Stimulated activated CD4-positive, alpha-beta T cell treated with anti-CD3 and anti-CD28 coated beads, TNF-alpha, amount 100 ng/mL, for 48 hours (primary cell): ENCODE measurements around the gene ID4.

Source experiments
- DNase-seq, 3 donors: peaks; one replicate each; pipeline ENCODE4 v3.0.0-alpha.2; 2020; ENCODE audit warnings: low read depth in 3 of 3

Gene ID4

DNA sequence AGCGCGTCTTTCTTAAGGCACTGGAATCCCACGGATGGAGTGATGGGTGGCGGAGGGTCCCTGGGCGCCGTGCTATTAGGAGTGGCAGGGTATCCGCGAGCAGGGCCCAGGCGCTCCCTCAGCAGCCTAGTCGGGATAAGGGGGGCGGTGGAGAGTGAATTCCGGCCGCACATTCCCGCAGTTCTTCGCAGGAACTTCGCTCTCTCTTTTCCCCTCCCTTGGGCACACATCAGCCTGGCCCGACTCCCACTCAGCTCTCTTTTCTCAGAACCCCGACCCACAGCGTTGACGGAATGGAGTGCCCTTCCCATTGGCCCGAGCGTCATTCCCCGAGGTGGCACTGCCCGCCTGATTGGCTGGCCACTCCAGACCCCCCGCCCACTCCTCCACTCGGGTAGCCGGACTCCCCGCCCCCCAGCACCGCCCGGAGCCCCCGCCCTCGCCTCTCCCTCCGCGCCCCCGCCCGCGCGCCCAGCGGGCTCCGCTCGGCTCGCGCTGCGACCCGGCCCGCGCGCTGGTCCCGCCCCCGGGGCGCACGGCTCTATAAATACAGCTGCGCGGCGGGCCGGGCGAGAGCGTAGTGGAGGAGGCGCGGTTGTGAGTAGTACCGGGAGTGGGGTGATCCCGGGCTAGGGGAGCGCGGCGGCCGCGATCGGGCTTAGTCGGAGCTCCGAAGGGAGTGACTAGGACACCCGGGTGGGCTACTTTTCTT is at the start of gene ID4:
ID4 (plus strand) TSS at position 572 of the 712 bp plus-strand sequence. CDS start 385 bp downstream, outside the sequence.
- no peak for DNase-seq

- no peak for DNase-seq
These were observed 48.5 kb upstream of the ID4 start for GRCh38 chr6:19788686-19789085.

DNA sequence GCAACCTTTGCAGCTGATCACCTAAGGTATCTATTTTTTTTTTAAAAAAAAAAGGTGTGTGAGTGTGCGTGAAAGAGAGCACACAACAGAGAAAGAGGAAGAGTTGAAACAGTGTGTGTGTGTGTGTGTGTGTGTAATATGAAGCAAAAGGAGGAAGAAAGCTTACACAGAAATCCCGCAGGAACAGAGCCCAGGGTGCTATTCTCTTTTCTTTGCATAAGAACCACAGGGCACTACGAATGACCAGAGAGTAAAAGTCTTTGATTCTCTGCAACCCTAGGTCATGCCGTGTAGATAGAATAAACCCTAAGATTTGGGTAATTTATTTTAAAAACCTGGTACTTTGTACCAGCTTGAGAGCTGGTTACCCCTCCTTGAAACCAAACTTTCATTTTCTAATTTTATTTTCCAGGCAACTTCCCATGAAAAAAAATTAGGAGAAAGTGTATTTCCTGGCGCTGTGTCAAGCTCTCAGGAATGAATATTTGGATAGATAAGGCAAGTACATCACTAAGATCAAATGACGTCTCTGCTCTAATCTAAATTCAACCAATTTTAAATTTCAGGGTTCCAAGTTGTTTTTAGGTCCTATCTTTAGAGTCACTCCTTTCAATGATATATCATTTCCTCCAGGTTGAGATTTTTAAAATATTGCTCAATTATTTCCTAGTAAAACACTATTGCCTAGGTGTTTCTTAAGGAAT is 47.9 kb upstream of the ID4 start:
- DNase-seq, result no peak

DNA sequence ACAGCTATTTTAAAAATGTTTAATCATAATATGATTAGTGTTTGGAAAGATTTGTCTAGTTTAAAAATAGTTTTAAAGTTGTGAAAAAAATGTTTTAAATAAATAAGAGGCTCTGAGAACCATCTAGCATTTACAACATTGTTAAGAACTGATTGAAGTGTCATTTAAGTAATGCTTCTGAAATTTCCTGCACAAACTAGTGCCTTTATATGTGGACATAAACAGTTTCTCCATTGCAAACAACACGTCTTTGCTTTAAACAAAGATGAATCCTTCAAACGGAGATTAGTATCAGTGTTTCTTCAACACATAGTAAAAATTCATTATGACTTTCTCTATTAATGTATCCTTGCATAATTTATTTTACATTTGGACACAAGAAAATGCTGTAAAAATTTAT is 45.9 kb upstream of the ID4 start:
- DNase-seq, result no peak

DNA sequence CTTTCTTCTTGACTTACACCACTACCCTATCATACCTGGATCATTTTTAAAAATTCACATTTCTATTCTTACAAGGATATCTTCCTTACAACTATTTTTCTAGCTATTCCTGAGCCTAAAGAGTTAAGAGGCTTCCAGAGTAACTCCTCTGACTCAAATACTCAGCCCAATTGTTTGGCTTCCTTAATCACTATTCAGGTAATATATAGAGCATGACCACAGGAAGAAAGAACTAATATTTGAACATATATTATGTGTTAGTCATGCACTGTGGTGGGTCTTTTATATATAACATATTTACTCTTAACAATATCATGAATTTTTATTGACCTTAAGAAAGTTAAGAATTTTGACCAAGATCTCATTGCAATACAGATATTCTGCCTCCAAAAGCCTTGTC is 42.0 kb upstream of the ID4 start:
- no peak for DNase-seq

- DNase-seq, result no peak
These were observed 40.7 kb upstream of the ID4 start for GRCh38 chr6:19796452-19796851.

DNA sequence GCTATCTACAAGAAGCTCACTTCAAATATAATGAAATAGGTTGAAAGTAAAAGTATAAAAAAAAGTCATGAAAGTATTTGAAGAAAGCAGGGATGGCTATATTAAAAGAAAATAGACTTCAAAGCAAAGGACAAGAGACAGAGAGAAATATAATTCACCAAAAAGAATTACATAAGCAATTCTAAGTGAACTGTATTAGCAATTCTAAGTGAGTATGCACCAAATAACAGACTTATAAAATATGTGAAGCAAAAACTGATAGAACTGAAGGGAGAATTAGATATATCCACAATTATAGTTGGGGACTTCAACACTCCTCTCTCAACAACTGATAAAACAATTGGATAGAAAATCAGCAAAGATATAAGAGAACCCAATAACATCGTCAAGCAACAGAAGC is 38.8 kb upstream of the ID4 start:
- DNase-seq, result no peak

GRCh38 chr6:19802656-19803055 is 34.5 kb upstream of the ID4 start:
- no peak for DNase-seq

GRCh38 chr6:19803331-19804204 is 33.6 kb upstream of the ID4 start:
- DNase-seq, result no peak

DNA sequence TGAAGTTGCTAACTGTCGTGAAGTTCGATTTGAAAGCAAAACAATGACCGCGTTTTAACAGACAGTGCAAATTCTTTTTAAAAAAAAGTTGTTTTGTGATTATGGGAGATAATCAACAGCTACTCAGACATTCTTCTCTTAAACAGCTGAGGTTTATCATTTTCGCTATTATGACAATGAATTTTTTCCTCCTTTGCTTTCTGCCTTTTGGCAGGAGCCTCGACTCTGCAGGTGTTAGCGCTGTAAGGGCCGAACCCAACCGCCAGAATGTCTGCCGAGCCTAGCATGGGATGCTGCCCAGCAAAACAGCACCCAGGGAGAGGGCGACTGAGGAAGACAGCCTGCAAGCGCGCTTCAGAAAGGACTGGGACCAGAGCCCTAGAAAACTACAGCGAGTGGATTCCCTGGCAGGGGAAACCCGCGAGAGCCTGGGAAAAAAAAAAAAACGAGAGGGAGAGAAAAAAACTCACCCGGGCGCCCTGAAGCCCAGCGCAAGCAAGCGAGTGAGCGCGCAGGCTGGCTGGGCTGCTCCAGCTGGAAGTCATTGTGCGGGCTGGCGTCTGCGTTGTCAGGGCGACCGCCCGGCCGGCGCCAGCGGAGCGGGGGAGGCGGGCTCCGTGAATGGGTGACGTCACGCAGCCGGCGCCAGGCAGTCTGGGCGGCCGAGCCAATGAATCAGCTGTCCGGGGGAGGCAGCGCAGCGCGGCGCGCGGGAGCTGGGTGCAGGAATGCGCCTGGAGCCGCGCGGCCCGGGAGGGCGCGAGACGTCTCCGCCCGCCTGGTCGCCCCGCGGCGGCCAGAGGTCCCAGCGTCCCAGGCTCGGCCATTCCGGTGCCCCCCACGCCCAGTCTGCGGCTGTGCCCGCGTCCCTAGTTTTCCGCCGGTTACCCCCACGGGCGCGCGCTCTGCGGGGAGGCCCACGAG is 32.7 kb upstream of the ID4 start:
- peak; percentile 45 to 71 (median 66) for DNase-seq

GRCh38 chr6:19805129-19805481 is 32.1 kb upstream of the ID4 start:
- no peak for DNase-seq

- no peak for DNase-seq
These were observed 30.2 kb upstream of the ID4 start for GRCh38 chr6:19806971-19807396.

GRCh38 chr6:19811397-19812079 is 25.6 kb upstream of the ID4 start:
- no peak for DNase-seq

DNA sequence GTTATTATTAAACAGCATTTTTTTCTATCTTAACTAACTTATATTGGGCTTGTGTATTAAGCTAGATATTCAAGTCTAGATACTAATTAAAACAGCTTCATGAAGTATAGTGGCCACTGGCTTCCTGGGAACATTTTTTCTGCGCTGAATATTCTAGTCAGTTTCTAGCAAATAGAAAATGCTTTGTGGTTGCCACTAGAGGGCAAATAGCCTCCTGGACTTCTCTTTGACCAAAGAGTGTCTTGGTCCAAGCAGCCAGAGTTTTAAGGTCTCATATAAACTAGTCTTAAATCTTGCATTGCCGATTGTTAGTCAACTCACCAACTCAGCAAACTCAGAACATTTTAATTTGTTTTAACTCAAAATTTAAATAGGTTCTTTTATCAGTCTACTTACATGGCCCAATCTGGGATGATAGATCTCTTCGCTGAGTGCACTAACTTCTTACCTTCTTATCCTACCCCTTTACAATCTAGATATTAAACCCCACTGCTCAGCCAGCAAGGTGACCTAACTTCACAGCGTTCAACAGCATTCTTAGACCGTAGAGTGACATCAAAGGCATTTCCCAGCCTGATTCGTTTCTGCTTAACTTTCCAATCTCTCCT is 24.6 kb upstream of the ID4 start:
- DNase-seq, result no peak

GRCh38 chr6:19818805-19819204 is 18.4 kb upstream of the ID4 start:
- no peak for DNase-seq

DNA sequence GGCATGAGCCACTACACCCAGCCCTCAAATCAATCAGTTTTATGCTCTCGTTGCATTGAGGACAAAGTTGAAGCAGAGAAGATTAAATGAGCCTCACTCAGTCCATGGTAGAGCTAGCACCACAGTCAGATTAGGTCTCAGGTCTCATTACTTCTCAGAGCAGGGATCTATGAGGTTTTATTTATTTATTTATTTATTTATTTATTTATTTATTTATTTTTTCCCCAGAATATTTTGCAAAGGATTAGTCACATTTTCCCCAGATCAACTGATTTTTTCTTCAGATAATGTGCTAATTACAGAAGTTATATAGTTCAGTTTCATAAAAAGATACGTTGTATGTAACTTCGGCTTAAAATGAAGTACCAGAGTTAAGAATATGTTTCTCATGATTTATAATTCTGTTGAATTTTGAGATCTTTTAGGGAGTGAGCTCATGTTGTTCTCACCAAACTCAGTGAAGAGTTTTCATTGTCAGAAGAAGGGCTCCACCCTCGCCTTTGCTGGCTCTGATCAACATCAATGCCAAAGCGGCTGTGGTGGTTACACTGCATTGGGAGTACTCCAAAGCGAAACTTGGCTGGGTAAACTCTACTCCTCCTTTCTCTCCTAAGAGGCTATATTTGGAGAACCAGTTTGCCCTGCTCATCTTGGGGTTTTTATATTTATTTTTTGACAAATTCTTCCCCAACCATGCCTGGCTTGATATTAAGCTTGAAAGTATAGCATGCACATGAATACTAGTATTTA is 12.9 kb upstream of the ID4 start:
- DNase-seq, result no peak

DNA sequence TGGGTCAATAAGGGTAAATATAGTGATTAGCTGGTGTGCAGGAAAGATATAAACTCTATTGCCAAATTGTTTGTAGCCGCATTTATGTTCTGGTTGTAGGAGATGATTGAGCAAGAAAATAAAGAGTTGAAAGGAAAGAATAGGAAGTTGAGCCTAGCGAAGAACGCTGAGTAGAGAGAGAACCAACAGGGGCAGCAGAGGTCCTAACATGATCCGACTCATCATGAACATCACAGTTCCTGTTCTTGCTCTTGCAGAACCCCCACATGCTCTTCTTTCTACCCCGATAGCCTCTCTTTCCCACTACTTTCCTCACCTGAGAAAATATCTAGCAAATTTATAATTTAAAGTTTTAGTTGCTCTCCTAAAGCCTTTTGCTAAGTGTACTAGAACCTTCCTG is 9.9 kb upstream of the ID4 start:
- no peak for DNase-seq

GRCh38 chr6:19827903-19828302 is 9.3 kb upstream of the ID4 start:
- no peak for DNase-seq

GRCh38 chr6:19830171-19830570 is 7.0 kb upstream of the ID4 start:
- no peak for DNase-seq

GRCh38 chr6:19831358-19831757 is 5.8 kb upstream of the ID4 start:
- no peak for DNase-seq
